Measurements from ENCODE around the gene KLK7. TPM values are rescaled to one million over a fixed set of nuclear protein-coding genes. Genes with fewer than 3 reads are reported as not detected.

KLK7 gene
- total RNA-seq, 1 donor from 2014 or later: 1.3 TPM

- Mint-ChIP-seq H3K4me3 (no peak overlapping the region), H3K36me3 (peaks cover 10% of the 10 kb centered on the region), H3K27me3 (ENCODE audit: low read depth) (peaks cover 35% of the 10 kb centered on the region), H3K9me3 (peaks cover 10% of the 10 kb centered on the region), H3K4me1 (no peaks in the 10 kb centered on the region), H3K27ac (no peak overlapping the region)
- no peak for DNase-seq (ENCODE audit: low spot score in 2 of 2, unreplicated experiment in 2 of 2)
- TF ChIP-seq CTCF (IDR thresholded peaks at IDR 0.05; ENCODE audit: unreplicated experiment): no peak
Measured at GRCh38 chr19:50959731-50960500, 23.8 kb downstream of the KLK7 start.

GRCh38 chr19:50957587-50957986, 26.1 kb downstream of the KLK7 start:
- no peak for TF ChIP-seq CTCF (IDR thresholded peaks at IDR 0.05; ENCODE audit: unreplicated experiment)
- Mint-ChIP-seq H3K4me1 (peaks cover 9% of the 10 kb centered on the region), H3K4me3 (no peak overlapping the region), H3K27me3 (ENCODE audit: low read depth) (peaks cover 34% of the 10 kb centered on the region), H3K36me3 (peaks cover 4% of the 10 kb centered on the region), H3K9me3 (peaks cover 7% of the 10 kb centered on the region), H3K27ac (no peak overlapping the region)
- DNase-seq (ENCODE audit: low spot score in 2 of 2, unreplicated experiment in 2 of 2): no peak

- DNase-seq (ENCODE audit: low spot score in 2 of 2, unreplicated experiment in 2 of 2): peak in 1 of 2 experiments; percentile 45
Measured at GRCh38 chr19:50952910-50953309, 30.8 kb downstream of the KLK7 start, which contains the start of gene KLK5. Gene KLK5, minus strand, starts transcription at chr19:50953038. Its CDS starts 381 bp downstream, at chr19:50952657.

GRCh38 chr19:50949861-50950260, 33.9 kb downstream of the KLK7 start:
- no peaks in the 10 kb centered on the region for H3K9me3 Mint-ChIP-seq
- TF ChIP-seq CTCF (IDR thresholded peaks at IDR 0.05; ENCODE audit: unreplicated experiment): no peak
- no peak overlapping the region for H3K27ac Mint-ChIP-seq
- peaks cover 28% of the 10 kb centered on the region for H3K27me3 Mint-ChIP-seq (ENCODE audit: low read depth)
- peaks cover 11% of the 10 kb centered on the region for H3K4me1 Mint-ChIP-seq
- H3K36me3 Mint-ChIP-seq: no peaks in the 10 kb centered on the region
- DNase-seq (ENCODE audit: low spot score in 2 of 2, unreplicated experiment in 2 of 2): no peak
- no peak overlapping the region for H3K4me3 Mint-ChIP-seq

More at GRCh38 chr19:50952910-50953309, 30.8 kb downstream of the KLK7 start, which contains the start of gene KLK5:
- peaks cover 11% of the 10 kb centered on the region for H3K4me1 Mint-ChIP-seq
- no peak for TF ChIP-seq CTCF (IDR thresholded peaks at IDR 0.05; ENCODE audit: unreplicated experiment)
- H3K36me3 Mint-ChIP-seq: no peaks in the 10 kb centered on the region
- peak within 1 kb of the TSS; percentile 11 for H3K4me3 Mint-ChIP-seq
- H3K27ac Mint-ChIP-seq: peak within 1 kb of the TSS; percentile 75
- H3K27me3 Mint-ChIP-seq (ENCODE audit: low read depth): peaks cover 25% of the 10 kb centered on the region
- no peaks in the 10 kb centered on the region for H3K9me3 Mint-ChIP-seq

GRCh38 chr19:50947123-50947522, 36.6 kb downstream of the KLK7 start:
- Mint-ChIP-seq H3K4me1 (peaks cover under 1% of the 10 kb centered on the region), H3K4me3 (no peak overlapping the region)

More at GRCh38 chr19:50947123-50947522, 36.6 kb downstream of the KLK7 start:
- H3K9me3 Mint-ChIP-seq: peaks cover under 1% of the 10 kb centered on the region
- no peak overlapping the region for H3K27ac Mint-ChIP-seq
- no peak for DNase-seq (ENCODE audit: low spot score in 2 of 2, unreplicated experiment in 2 of 2)
- peaks cover 32% of the 10 kb centered on the region for H3K27me3 Mint-ChIP-seq (ENCODE audit: low read depth)
- TF ChIP-seq CTCF (IDR thresholded peaks at IDR 0.05; ENCODE audit: unreplicated experiment): no peak
- no peaks in the 10 kb centered on the region for H3K36me3 Mint-ChIP-seq

Measured in mesothelial cell of epicardium (in vitro differentiated cells).